Gastroesophageal sphincter (tissue), 4 donors: ENCODE results near the gene COA8. TPM values are rescaled to one million over a fixed set of nuclear protein-coding genes. Genes with fewer than 3 reads are reported as not detected.

Experiments
- ATAC-seq: fragments of 150-250 bp; one replicate; pipeline ENCODE4 v1.9.1; 2016; ENCODE audit warnings: mild to moderate bottlenecking, moderate library complexity
- H3K27ac ChIP-seq, 4 donors: fragments of 200-600 bp; sonication (generic) in 3 of 4; 1 replicate in 3 of 4; 2 replicates in 1 of 4; pipeline ENCODE4 v1.5.1; 2016 to 2019
- H3K27me3 ChIP-seq: fragments of 200-600 bp; sonication (generic); one replicate; pipeline ENCODE4 v1.5.1; 2019
- H3K36me3 ChIP-seq, 2 donors: fragments of 200-600 bp; sonication (generic); one replicate each; pipeline ENCODE4 v1.5.1; 2019; ENCODE audit warnings: control low read depth in 1 of 2
- H3K4me1 ChIP-seq, 3 donors: fragments of 200-600 bp; sonication (generic); 1 replicate in 2 of 3; 2 replicates in 1 of 3; pipeline ENCODE4 v1.5.1; 2016 to 2019; ENCODE audit warnings: control low read depth in 2 of 3
- H3K4me3 ChIP-seq, 2 donors: fragments of 200-600 bp; sonication (generic); one replicate each; pipeline ENCODE4 v1.5.1; 2019; ENCODE audit warnings: mild to moderate bottlenecking in 1 of 2, moderate library complexity in 1 of 2
- H3K9me3 ChIP-seq, 3 donors: fragments of 200-600 bp; sonication (generic); one replicate each; pipeline ENCODE4 v1.5.1; 2017 to 2019; ENCODE audit warnings: control low read depth in 2 of 3
- EP300 ChIP-seq: sonication (generic); formaldehyde crosslinking; IDR thresholded peaks from one replicate; pipeline ENCODE4 v1.6.1; 2017; ENCODE audit warnings: antibody characterized with exemption, mild to moderate bottlenecking
- POLR2A ChIP-seq, 2 donors: fragments of 450-650 bp; IDR thresholded peaks; one replicate each; pipeline ENCODE4 v1.6.1; 2017; ENCODE audit warnings: antibody characterized with exemption in 2 of 2, mild to moderate bottlenecking in 2 of 2, moderate library complexity in 1 of 2
- POLR2AphosphoS5 ChIP-seq: sonication (generic); formaldehyde crosslinking; IDR thresholded peaks from one replicate; pipeline ENCODE4 v1.6.1; 2017; ENCODE audit warnings: antibody characterized with exemption
- WGBS, 2 donors: methylation state at CpG; one replicate each; pipeline ENCODE4 v1.1.5; 2018; ENCODE audit warnings: low coverage in 1 of 2; 5-methylcytosine and 5-hydroxymethylcytosine counted together
- total RNA-seq, 4 donors: library from RNA; depleted of rRNA; stranded (reverse); fragments of >200 nt; gene quantifications; one replicate each; pipeline ENCODE4 v1.1.0, GENCODE V29; 2016
- TF ChIP-seq, protein P1 (sequence below), 4 experiments: fragments of 200-600 bp in 2 of 4; fragments of 450-650 bp in 2 of 4; sonication (generic) in 1 of 4; IDR thresholded peaks; one replicate each; pipeline ENCODE4 v1.5.1; 2017 to 2019; ENCODE audit warnings: antibody characterized with exemption in 4 of 4, mild to moderate bottlenecking in 2 of 4, moderate library complexity in 2 of 4

Gene COA8
- total RNA-seq, 4 donors from 2014 or later = 25.8 to 41.4 (median 28.4) TPM

DNA sequence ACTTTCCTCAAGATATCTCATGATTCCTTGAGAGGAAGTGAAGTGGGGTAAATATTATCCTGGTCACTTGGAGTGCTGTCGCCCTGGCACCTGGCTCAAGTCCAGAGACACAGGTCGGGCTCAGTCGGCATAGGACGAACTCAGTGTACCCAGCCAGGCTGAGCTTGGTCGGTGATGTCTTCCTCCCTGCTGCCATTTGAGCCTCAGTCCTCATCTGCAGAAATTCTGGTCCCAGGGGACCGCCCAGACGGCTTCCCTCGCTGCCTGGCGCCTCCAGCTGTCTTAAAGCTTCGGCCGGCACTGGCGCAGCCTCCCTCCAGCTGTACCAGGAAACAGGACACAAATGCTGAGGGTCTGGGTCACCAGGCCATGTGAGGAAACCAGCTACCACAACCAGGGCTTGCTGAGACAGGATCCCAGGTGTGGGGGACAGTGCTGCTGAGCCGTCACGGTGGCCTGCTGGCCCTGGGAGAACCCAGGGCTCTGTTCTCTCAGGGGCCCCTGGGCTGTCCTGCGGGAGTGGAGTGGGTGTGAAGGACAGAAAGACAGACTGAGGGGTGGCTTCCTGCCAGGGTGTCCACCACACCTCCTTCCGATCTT lies 61.2 kb downstream of the COA8 start:
- 60 to 80% methylated on average over 1 of the region's 16 CpGs for WGBS, 2 donors
- ATAC-seq = no peak
- Histone ChIP-seq H3K4me3 (no peak overlapping the region), H3K36me3 (no peaks in the 10 kb centered on the region), H3K9me3 (no peaks in the 10 kb centered on the region), H3K4me1 (peaks cover 0 to 38% (median 22%) of the 10 kb centered on the region in 3 donors), H3K27me3 (no peaks in the 10 kb centered on the region), H3K27ac (peak overlapping the region in 3 of 4 donors; percentile 34 to 100 (median 62))
- no peak for TF ChIP-seq POLR2AphosphoS5

DNA sequence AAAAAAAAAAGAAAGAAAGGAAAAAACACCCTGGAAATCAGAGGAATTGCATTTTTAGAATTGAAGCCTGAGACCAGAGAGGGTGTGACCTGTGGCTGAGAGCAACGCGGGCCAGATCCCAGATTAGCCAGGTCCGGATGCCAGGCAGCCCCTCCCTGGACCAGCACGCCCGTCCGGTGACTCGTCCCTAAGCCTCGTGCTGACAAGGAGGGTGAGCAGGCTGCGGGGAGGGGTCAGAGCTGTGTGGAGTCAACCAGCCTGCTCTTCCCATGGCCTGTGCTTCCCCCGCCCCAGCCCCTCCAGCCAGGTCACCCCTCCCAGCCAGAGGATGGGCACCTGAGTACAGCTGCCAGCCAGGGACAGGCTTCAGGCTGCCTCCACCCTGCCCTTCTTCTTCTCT lies 62.1 kb downstream of the COA8 start:
- WGBS, 2 donors = 0 to 17% methylated on average over 8 to 9 of the region's 10 CpGs
- no peaks in the 10 kb centered on the region for H3K36me3 ChIP-seq
- H3K27ac ChIP-seq = peak overlapping the region in 3 of 4 donors; percentile 34 to 100 (median 62)
- TF ChIP-seq POLR2A (IDR thresholded peaks at IDR 0.05) = no peak
- peak; percentile 44 for TF ChIP-seq POLR2AphosphoS5
- H3K4me3 ChIP-seq = no peak overlapping the region
- ATAC-seq = peak; percentile 72
- no peaks in the 10 kb centered on the region for H3K27me3 ChIP-seq
- peaks cover 0 to 38% (median 22%) of the 10 kb centered on the region in 3 donors for H3K4me1 ChIP-seq
- no peaks in the 10 kb centered on the region for H3K9me3 ChIP-seq

DNA sequence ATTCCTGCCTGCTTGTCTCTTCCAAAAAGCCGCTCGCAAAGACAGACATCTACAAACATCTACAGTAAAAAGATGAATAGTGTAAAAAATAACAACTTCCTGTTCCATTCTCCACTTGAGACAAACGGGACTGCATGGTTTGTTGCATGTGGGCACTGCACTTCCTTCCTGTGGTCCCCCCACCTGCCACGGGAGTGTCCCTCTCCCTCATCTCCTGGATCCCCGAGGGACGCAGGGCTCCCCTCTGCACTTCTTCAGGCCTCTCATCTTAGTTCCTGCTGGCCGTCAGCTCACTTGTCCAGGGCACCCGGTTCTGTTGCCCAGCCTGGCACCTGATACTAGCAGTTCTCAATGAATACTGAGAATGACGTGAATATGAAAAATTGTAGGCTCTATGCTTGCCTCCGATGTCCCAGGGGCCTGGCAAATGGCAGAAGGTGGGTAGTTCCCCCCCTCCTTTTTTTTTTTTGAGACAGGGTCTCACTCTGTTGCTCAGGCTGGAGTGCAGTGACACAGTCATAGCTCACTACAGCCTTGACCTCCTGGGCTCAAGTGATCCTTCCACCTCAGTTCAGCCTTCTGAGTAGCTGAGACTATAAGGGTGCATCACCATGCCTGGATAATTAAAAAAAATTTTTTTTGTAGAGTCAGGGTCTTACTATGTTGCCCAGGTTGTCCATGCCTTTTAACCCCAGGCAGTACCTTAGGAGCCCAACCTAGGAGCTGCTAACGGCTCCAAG lies 62.8 kb downstream of the COA8 start:
- H3K27ac ChIP-seq = peak overlapping the region in 3 of 4 donors; percentile 34 to 100 (median 62)
- H3K36me3 ChIP-seq = no peaks in the 10 kb centered on the region
- H3K4me1 ChIP-seq = peaks cover 0 to 44% (median 24%) of the 10 kb centered on the region in 3 donors
- no peaks in the 10 kb centered on the region for H3K9me3 ChIP-seq
- 11 to 56% methylated on average over 3 to 4 of the region's 11 CpGs for WGBS, 2 donors
- no peaks in the 10 kb centered on the region for H3K27me3 ChIP-seq
- no peak for TF ChIP-seq POLR2AphosphoS5
- TF ChIP-seq EP300 = no peak
- no peak for TF ChIP-seq POLR2A (IDR thresholded peaks at IDR 0.05)
- TF ChIP-seq, protein P1, sequence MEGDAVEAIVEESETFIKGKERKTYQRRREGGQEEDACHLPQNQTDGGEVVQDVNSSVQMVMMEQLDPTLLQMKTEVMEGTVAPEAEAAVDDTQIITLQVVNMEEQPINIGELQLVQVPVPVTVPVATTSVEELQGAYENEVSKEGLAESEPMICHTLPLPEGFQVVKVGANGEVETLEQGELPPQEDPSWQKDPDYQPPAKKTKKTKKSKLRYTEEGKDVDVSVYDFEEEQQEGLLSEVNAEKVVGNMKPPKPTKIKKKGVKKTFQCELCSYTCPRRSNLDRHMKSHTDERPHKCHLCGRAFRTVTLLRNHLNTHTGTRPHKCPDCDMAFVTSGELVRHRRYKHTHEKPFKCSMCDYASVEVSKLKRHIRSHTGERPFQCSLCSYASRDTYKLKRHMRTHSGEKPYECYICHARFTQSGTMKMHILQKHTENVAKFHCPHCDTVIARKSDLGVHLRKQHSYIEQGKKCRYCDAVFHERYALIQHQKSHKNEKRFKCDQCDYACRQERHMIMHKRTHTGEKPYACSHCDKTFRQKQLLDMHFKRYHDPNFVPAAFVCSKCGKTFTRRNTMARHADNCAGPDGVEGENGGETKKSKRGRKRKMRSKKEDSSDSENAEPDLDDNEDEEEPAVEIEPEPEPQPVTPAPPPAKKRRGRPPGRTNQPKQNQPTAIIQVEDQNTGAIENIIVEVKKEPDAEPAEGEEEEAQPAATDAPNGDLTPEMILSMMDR (IDR thresholded peaks at IDR 0.05) = no peak
- no peak overlapping the region for H3K4me3 ChIP-seq
- no peak for ATAC-seq

DNA sequence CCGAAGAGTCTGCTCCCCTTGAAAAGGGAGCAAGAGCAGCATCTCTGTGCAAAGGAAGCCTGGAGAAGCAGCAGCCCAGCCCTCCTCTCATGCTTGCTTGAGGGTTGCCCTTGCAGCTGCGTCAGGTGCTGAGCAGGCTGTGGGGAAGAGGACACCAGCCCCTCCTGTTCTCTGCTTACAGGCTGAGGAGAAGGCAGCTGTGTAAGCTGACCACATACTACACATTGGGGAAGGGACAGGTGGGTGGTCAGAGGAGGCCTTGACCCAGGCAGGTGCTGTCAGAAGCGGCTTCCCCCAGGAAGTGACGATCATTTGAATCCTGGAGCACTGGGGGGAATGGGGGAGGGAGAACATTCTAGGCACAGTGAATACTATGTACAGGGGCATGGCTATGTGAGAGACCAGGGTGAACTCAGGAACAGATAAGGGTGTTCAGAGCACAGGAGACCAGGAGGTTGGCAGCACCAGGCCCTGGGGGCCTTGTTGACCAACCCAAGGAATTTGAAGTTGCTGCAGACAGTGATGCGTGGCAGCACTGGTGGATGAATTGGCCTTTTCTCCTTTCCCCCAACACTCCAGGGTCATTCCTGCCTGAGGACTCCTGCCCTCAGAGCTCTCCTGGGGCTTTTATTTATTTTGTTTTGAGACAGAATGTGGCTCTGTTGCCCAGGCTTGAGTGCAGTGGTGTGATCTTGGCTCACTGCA lies 63.5 kb downstream of the COA8 start:
- ATAC-seq = no peak
- TF ChIP-seq EP300 (no peak), POLR2A (IDR thresholded peaks at IDR 0.05) (no peak), POLR2AphosphoS5 (no peak)
- TF ChIP-seq, protein P1 (IDR thresholded peaks at IDR 0.05) = no peak
- Histone ChIP-seq H3K4me3 (no peak overlapping the region), H3K9me3 (no peaks in the 10 kb centered on the region), H3K4me1 (peaks cover 0 to 51% (median 31%) of the 10 kb centered on the region in 3 donors), H3K27ac (peak overlapping the region in 3 of 4 donors; percentile 24 to 100 (median 93)), H3K27me3 (no peaks in the 10 kb centered on the region), H3K36me3 (no peaks in the 10 kb centered on the region)
- 100% methylated on average over 1 to 4 of the region's 5 CpGs for WGBS, 2 donors

DNA sequence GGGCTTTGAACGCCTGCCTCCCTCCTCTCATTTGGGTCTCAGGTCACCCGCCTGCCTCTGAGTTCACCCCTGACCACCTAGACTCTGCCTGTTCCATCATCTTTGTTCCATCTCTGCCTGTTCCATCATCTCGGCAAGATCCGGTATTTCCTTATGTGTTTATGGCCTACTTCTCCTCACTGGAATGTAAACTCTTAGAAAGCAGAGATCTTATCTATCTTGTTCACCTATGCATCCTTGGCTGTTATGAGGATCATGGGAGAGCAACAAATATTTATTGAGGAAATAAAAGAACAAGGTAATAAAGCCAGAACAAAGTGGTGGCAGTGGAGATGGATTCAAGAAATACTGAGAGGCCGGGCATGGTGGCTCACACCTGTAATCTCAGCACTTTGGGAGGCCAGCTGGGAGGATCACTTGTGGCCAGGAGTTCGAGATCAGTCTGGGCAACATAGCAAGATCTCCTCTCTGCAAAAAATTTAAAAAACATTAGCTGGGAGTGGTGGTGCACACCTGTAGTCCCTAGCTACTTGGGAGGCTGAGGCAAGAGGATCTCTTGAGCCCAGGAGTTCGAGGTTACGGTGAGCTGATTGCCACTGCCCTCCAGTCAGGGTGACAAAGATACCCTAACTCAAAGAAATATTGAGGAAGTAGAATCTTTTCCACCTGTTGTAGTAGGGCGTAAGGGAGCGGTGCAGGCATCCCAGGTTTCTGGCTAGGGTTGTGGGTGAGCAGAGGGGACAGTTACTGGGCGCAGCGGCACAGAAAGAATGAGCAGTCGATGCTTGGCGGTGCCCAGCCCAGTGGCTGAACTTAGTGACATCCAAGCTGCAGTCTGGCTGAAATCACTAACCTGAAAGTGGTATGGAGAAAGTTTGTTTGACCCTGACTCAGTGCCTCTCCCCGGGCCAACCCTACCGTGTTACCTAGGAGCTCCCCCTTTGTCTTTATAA lies 64.6 kb downstream of the COA8 start:
- 90 to 93% methylated on average over 9 to 14 of the region's 16 CpGs for WGBS, 2 donors
- H3K4me3 ChIP-seq = peak overlapping the region in 1 of 2 donors; percentile 78

More for the DNA sequence above, 64.6 kb downstream of the COA8 start:
- peaks cover 0 to 62% (median 40%) of the 10 kb centered on the region in 3 donors for H3K4me1 ChIP-seq
- H3K36me3 ChIP-seq = peaks cover 0 to 9% of the 10 kb centered on the region in 2 donors
- no peak for ATAC-seq
- peak overlapping the region; percentile 93 to 100 (median 97) for H3K27ac ChIP-seq
- no peaks in the 10 kb centered on the region for H3K27me3 ChIP-seq
- TF ChIP-seq POLR2AphosphoS5 = no peak
- TF ChIP-seq, protein P1 (IDR thresholded peaks at IDR 0.05) = no peak
- TF ChIP-seq EP300 = no peak
- no peak for TF ChIP-seq POLR2A (IDR thresholded peaks at IDR 0.05)
- H3K9me3 ChIP-seq = no peaks in the 10 kb centered on the region
